Activated B cell treated with CpG ODN at 0.5 μM for 24 hours (primary cell): Measurements from ENCODE around the gene GFRA1. TPM values are rescaled to one million over a fixed set of nuclear protein-coding genes. Genes with fewer than 3 reads are reported as not detected.

ENCODE experiments used
- ATAC-seq: fragments of 200-7000 bp; cut with Tn5 transposase; one replicate; pipeline ENCODE4 v1.10.0; 2021; ENCODE audit warnings: low read depth, mild to moderate bottlenecking, moderate library complexity
- CTCF ChIA-PET: fragments of 350-600 bp; sonication (Branson Sonifier 250); formaldehyde crosslinking; loops from one replicate; lab custom pipeline; 2021; ENCODE audit warnings: antibody characterized with exemption; lab: Charles Lee
- POLR2A ChIA-PET: fragments of 350-600 bp; sonication (Branson Sonifier 250); formaldehyde crosslinking; loops from one replicate; lab custom pipeline; 2021; ENCODE audit warnings: antibody characterized with exemption; lab: Charles Lee
- DNase-seq: peaks from one replicate; pipeline ENCODE4 v3.0.0; 2022
- H3K27ac Mint-ChIP-seq: one replicate; pipeline ENCODE4 v1.8.0; 2020; ENCODE audit warnings: mixed read lengths
- H3K27me3 Mint-ChIP-seq: one replicate; pipeline ENCODE4 v1.8.0; 2021; ENCODE audit warnings: mixed read lengths
- H3K36me3 Mint-ChIP-seq: one replicate; pipeline ENCODE4 v1.8.0; 2021; ENCODE audit warnings: low read depth, mixed read lengths
- H3K4me1 Mint-ChIP-seq: one replicate; pipeline ENCODE4 v1.8.0; 2021; ENCODE audit warnings: mixed read lengths
- H3K4me3 Mint-ChIP-seq: one replicate; pipeline ENCODE4 v1.8.0; 2020; ENCODE audit warnings: mild to moderate bottlenecking, mixed read lengths
- H3K9me3 Mint-ChIP-seq: one replicate; pipeline ENCODE4 v1.8.0; 2020; ENCODE audit warnings: mixed read lengths
- CTCF ChIP-seq: fragments of 200-600 bp; IDR thresholded peaks from one replicate; pipeline ENCODE4 v1.8.0; 2022; ENCODE audit warnings: antibody characterized with exemption, mild to moderate bottlenecking
- intact Hi-C: fragments of 100-400 bp; cut with micrococcal nuclease; formaldehyde crosslinking; loops from one replicate; pipeline ENCODE4 v1.15.1; 2024
- total RNA-seq: library from RNA; stranded (reverse); gene quantifications from 2 replicates; pipeline ENCODE4 v1.2.3, GENCODE V29; 2022

GFRA1 gene
- total RNA-seq, 1 donor from 2014 or later: not detected

- intact Hi-C loops: no loop called here
- no peak for TF ChIP-seq CTCF
- no peaks in the 10 kb centered on the region for H3K4me1 Mint-ChIP-seq
- ChIA-PET CTCF (no interaction called here), POLR2A (no interaction called here)
- no peaks in the 10 kb centered on the region for H3K27me3 Mint-ChIP-seq
- ATAC-seq: no peak
- no peaks in the 10 kb centered on the region for H3K36me3 Mint-ChIP-seq
- peaks cover 4% of the 10 kb centered on the region for H3K9me3 Mint-ChIP-seq
- no peak overlapping the region for H3K27ac Mint-ChIP-seq
- H3K4me3 Mint-ChIP-seq: no peak overlapping the region
- no peak for DNase-seq
These were observed 109.5 kb downstream of the GFRA1 start for GRCh38 chr10:116163333-116164131.

- no peak for DNase-seq
- ATAC-seq: no peak
- H3K27me3 Mint-ChIP-seq: no peaks in the 10 kb centered on the region
- ChIA-PET POLR2A (no interaction called here), CTCF (no interaction called here)
- no peak for TF ChIP-seq CTCF
- H3K9me3 Mint-ChIP-seq: peaks cover 4% of the 10 kb centered on the region
- no peaks in the 10 kb centered on the region for H3K4me1 Mint-ChIP-seq
- intact Hi-C loops: no loop called here
- no peaks in the 10 kb centered on the region for H3K36me3 Mint-ChIP-seq
- H3K27ac Mint-ChIP-seq: no peak overlapping the region
- H3K4me3 Mint-ChIP-seq: no peak overlapping the region
These were observed 110.2 kb downstream of the GFRA1 start for GRCh38 chr10:116162851-116163250.

- ChIA-PET POLR2A (no interaction called here), CTCF (no interaction called here)
- no peak overlapping the region for H3K4me3 Mint-ChIP-seq
- no peaks in the 10 kb centered on the region for H3K27me3 Mint-ChIP-seq
- ATAC-seq (no peak), DNase-seq (no peak)
- H3K9me3 Mint-ChIP-seq: peaks cover 4% of the 10 kb centered on the region
- no peaks in the 10 kb centered on the region for H3K36me3 Mint-ChIP-seq
- intact Hi-C loops: no loop called here
- H3K27ac Mint-ChIP-seq: no peak overlapping the region
- TF ChIP-seq CTCF: no peak
- no peaks in the 10 kb centered on the region for H3K4me1 Mint-ChIP-seq
These were observed 112.7 kb downstream of the GFRA1 start for GRCh38 chr10:116160271-116160670.

GRCh38 chr10:116159197-116159596 is 113.8 kb downstream of the GFRA1 start:
- ATAC-seq (no peak), DNase-seq (no peak)
- TF ChIP-seq CTCF: no peak
- POLR2A ChIA-PET: no interaction called here
- Mint-ChIP-seq H3K4me1 (no peaks in the 10 kb centered on the region), H3K27ac (no peak overlapping the region), H3K4me3 (no peak overlapping the region), H3K9me3 (peaks cover 2% of the 10 kb centered on the region), H3K27me3 (no peaks in the 10 kb centered on the region), H3K36me3 (no peaks in the 10 kb centered on the region)
- intact Hi-C loops: no loop called here
- CTCF ChIA-PET: no interaction called here

- no peak overlapping the region for H3K27ac Mint-ChIP-seq
- H3K4me1 Mint-ChIP-seq: no peaks in the 10 kb centered on the region
- CTCF ChIA-PET: no interaction called here
- no peak for DNase-seq
- H3K9me3 Mint-ChIP-seq: peaks cover 2% of the 10 kb centered on the region
- no peak for ATAC-seq
- H3K27me3 Mint-ChIP-seq: no peaks in the 10 kb centered on the region
- TF ChIP-seq CTCF: no peak
- no peak overlapping the region for H3K4me3 Mint-ChIP-seq
- POLR2A ChIA-PET: no interaction called here
- H3K36me3 Mint-ChIP-seq: no peaks in the 10 kb centered on the region
- intact Hi-C loops: no loop called here
These were observed 115.0 kb downstream of the GFRA1 start for GRCh38 chr10:116158036-116158435.
